ENCODE data around the gene PIEZO2.
A peak's percentile ranks its signal among the peaks of the same experiment; 100 is the strongest.

Gene PIEZO2

DNA sequence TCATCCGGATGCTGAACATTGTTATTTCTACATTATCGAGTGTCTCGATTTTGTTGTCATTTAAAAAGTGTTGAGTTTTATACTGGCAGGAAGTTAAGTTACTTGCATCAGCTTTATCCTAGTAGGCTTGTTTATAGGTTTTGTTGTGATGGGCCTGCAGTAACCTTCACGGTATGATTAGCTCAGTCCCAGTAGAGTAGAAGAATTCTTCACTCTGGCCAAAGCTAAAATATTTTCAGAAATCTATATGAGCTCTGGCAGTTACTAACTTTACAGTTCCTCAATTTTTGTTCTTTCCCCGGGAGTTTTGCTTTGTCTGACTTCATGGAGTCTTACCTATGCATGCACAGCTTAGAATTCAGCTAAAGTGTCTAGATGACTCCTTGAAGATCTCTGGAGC, 328.7 kb downstream of the PIEZO2 start:
- H3K27ac ChIP-seq: no peak overlapping the region
- TF ChIP-seq Cebpa-rat (IDR thresholded peaks at IDR 0.05): no peak
- no peaks in the 10 kb centered on the region for H3K36me3 ChIP-seq
- H3K4me1 ChIP-seq: no peaks in the 10 kb centered on the region
- H3K9ac ChIP-seq: no peak overlapping the region
- no peak overlapping the region for H3K4me2 ChIP-seq
- H4K20me1 ChIP-seq: no peaks in the 10 kb centered on the region
- H3K27me3 ChIP-seq: peaks cover 0 to 5% (median 0%) of the 10 kb centered on the region in 11 experiments; a peak in 2 of 22 replicates
- peaks cover 0 to 18% (median 0%) of the 10 kb centered on the region in 11 experiments; a peak in 6 of 22 replicates for H3K9me3 ChIP-seq (replicated peaks in 1 of 11)
- no peak overlapping the region for H3K4me3 ChIP-seq

GRCh38 chr18:10814336-10814735, 335.0 kb downstream of the PIEZO2 start:
- H3K27ac ChIP-seq: no peak overlapping the region
- no peaks in the 10 kb centered on the region for H4K20me1 ChIP-seq
- no peak overlapping the region for H3K4me3 ChIP-seq
- peak overlapping the region in 3 of 11 experiments; percentile 26 to 45 (median 40); a peak in 3 of 22 replicates for H3K4me2 ChIP-seq
- peaks cover 0 to under 1% (median 0%) of the 10 kb centered on the region in 11 experiments; a peak in 1 of 22 replicates for H3K9me3 ChIP-seq (replicated peaks in 1 of 11)
- H3K36me3 ChIP-seq: no peaks in the 10 kb centered on the region
- no peak overlapping the region for H3K9ac ChIP-seq
- TF ChIP-seq Cebpa-rat (IDR thresholded peaks at IDR 0.05): no peak
- H3K4me1 ChIP-seq: peaks cover 0 to 6% (median 2%) of the 10 kb centered on the region in 10 experiments; a peak in 6 of 20 replicates
- H3K27me3 ChIP-seq: no peaks in the 10 kb centered on the region

DNA sequence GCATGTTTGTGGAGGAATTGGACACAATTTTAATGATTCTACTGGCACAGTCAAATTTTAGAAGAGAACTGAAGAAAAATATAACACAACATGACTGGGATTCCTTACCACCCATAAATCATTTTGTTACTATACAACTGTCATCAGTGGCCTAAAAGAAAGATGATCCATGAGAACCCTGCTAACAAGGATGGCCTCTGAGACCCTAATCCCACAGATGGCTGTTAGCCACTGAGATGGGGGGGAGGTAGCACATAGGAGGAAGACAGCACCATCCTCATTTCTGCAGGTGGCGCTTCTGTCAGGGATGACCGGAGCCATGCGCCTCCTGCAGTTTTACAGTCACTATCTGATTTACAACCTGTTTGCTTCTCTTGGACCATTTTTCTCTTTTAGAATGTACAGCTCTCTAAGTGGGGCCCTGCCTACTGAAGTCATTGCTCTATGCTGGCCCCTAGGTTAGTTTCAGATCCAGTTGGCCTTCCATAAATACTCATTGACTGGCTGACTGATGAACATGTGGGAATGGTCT, 343.7 kb downstream of the PIEZO2 start:
- Histone ChIP-seq H3K4me2 (no peak overlapping the region), H3K9me3 (replicated peaks in 1 of 11) (no peaks in the 10 kb centered on the region), H3K4me1 (no peaks in the 10 kb centered on the region), H3K27me3 (no peaks in the 10 kb centered on the region), H3K9ac (no peak overlapping the region), H4K20me1 (no peaks in the 10 kb centered on the region), H3K4me3 (no peak overlapping the region), H3K36me3 (no peaks in the 10 kb centered on the region), H3K27ac (no peak overlapping the region)
- TF ChIP-seq Cebpa-rat (IDR thresholded peaks at IDR 0.05): no peak

DNA sequence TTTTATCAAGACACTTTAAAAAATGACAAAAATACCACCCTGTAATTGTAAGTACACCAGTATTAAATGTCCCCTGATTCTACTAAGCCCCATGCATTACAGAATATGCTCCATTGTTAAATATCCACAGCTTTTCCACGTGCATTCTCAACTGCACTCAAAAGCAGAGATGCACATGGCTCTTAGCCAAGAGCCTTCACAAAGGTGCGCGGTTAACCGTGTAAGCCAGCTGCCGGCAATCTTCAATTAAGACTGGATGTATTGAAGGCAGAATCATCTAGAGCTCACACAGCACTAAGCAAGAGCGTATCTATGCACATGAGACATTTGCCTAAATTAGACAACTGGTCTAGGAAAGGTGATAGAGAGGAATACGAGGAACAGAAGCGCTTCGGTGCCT, 345.2 kb downstream of the PIEZO2 start:
- H3K36me3 ChIP-seq: no peaks in the 10 kb centered on the region
- H3K4me2 ChIP-seq: no peak overlapping the region
- no peak overlapping the region for H3K27ac ChIP-seq
- H4K20me1 ChIP-seq: no peaks in the 10 kb centered on the region
- no peaks in the 10 kb centered on the region for H3K4me1 ChIP-seq
- no peaks in the 10 kb centered on the region for H3K9me3 ChIP-seq (replicated peaks in 1 of 11)
- H3K4me3 ChIP-seq: no peak overlapping the region
- H3K9ac ChIP-seq: no peak overlapping the region
- no peak for TF ChIP-seq Cebpa-rat (IDR thresholded peaks at IDR 0.05)
- H3K27me3 ChIP-seq: no peaks in the 10 kb centered on the region

GRCh38 chr18:10798727-10799550, 350.4 kb downstream of the PIEZO2 start:
- no peak overlapping the region for H3K4me2 ChIP-seq
- H3K4me3 ChIP-seq: no peak overlapping the region
- TF ChIP-seq Cebpa-rat (IDR thresholded peaks at IDR 0.05): no peak

GRCh38 chr18:10797896-10798295, 351.5 kb downstream of the PIEZO2 start:
- H3K36me3 ChIP-seq: no peaks in the 10 kb centered on the region
- no peak overlapping the region for H3K9ac ChIP-seq
- H4K20me1 ChIP-seq: no peaks in the 10 kb centered on the region
- H3K4me2 ChIP-seq: no peak overlapping the region
- H3K9me3 ChIP-seq (replicated peaks in 1 of 11): no peaks in the 10 kb centered on the region
- TF ChIP-seq Cebpa-rat (IDR thresholded peaks at IDR 0.05): no peak
- H3K27ac ChIP-seq: no peak overlapping the region
- H3K27me3 ChIP-seq: no peaks in the 10 kb centered on the region
- no peak overlapping the region for H3K4me3 ChIP-seq
- no peaks in the 10 kb centered on the region for H3K4me1 ChIP-seq

More at GRCh38 chr18:10798727-10799550, 350.4 kb downstream of the PIEZO2 start:
- Histone ChIP-seq H3K27me3 (no peaks in the 10 kb centered on the region), H4K20me1 (no peaks in the 10 kb centered on the region), H3K27ac (no peak overlapping the region), H3K9me3 (replicated peaks in 1 of 11) (no peaks in the 10 kb centered on the region), H3K9ac (no peak overlapping the region), H3K4me1 (no peaks in the 10 kb centered on the region), H3K36me3 (no peaks in the 10 kb centered on the region)

DNA sequence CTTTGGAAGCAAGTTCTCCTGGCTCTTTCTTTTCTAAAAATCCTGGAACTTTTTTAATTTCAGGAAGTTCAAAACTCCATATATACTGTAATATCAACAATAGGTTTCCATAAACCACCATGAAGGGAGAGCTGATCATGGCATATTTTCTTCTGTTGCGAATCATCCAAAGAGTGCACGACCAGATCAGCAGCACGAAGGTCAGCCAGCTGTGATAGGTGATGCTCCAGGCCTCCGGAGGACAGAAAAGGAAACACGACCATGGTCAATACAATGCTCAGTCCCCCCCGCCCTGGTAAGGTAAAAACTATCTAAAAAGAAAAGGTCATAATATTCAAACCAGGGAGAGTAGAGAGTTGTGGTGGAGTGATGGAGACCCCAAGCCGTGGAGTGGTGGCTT, 354.6 kb downstream of the PIEZO2 start:
- Histone ChIP-seq H3K4me2 (no peak overlapping the region), H4K20me1 (no peaks in the 10 kb centered on the region), H3K27ac (no peak overlapping the region), H3K27me3 (no peaks in the 10 kb centered on the region), H3K4me3 (no peak overlapping the region), H3K9ac (no peak overlapping the region), H3K4me1 (peaks cover 0 to 12% (median 0%) of the 10 kb centered on the region in 10 experiments; a peak in 3 of 20 replicates), H3K36me3 (no peaks in the 10 kb centered on the region), H3K9me3 (replicated peaks in 1 of 11) (no peaks in the 10 kb centered on the region)
- no peak for TF ChIP-seq Cebpa-rat (IDR thresholded peaks at IDR 0.05)

DNA sequence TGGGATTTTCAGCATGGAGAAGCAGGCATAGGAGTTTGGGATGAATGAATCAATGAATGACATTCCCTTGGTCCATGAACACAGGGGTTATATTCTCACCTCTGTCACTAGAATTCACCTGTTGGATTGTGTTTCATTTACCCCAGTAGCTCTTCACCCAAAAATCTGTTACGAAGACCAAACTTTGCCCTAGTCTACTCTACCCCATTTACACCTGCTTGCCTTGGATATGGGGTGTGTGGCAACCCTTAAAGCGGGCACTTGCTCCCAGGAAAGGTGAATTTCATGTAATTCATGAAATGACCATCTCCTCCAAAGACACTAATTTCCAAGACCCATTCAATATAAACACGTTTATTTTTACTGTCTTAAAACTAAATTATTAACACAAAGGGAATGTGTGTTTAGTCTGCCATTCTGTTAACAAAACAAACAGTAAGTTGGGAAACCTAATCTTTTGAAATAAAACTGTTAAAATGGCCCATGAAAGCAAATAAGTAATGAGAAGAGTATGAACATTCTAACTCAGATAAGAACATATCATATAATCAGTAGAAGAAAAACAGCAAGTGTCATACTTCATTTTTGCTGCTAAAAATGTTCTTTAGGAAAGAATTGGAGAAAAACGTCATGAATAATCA, 355.5 kb downstream of the PIEZO2 start:
- Histone ChIP-seq H3K27ac (no peak overlapping the region), H3K4me3 (no peak overlapping the region), H3K36me3 (no peaks in the 10 kb centered on the region), H3K4me1 (peaks cover 0 to 12% (median 0%) of the 10 kb centered on the region in 10 experiments; a peak in 3 of 20 replicates), H3K4me2 (no peak overlapping the region), H3K9ac (no peak overlapping the region), H4K20me1 (no peaks in the 10 kb centered on the region), H3K27me3 (no peaks in the 10 kb centered on the region), H3K9me3 (replicated peaks in 1 of 11) (no peaks in the 10 kb centered on the region)
- TF ChIP-seq Cebpa-rat (IDR thresholded peaks at IDR 0.05): no peak

- no peak overlapping the region for H3K27ac ChIP-seq
- H3K27me3 ChIP-seq: no peaks in the 10 kb centered on the region
- H4K20me1 ChIP-seq: no peaks in the 10 kb centered on the region
- no peaks in the 10 kb centered on the region for H3K36me3 ChIP-seq
- H3K9me3 ChIP-seq (replicated peaks in 1 of 11): no peaks in the 10 kb centered on the region
- H3K4me2 ChIP-seq: no peak overlapping the region
- peak in 1 of 11 experiments; percentile 47; a peak in 2 of 22 replicates for TF ChIP-seq Cebpa-rat (IDR thresholded peaks at IDR 0.05)
- peaks cover 0 to 13% (median 6%) of the 10 kb centered on the region in 10 experiments; a peak in 11 of 20 replicates for H3K4me1 ChIP-seq
- H3K9ac ChIP-seq: no peak overlapping the region
- H3K4me3 ChIP-seq: no peak overlapping the region
Observed at GRCh38 chr18:10792181-10792580, 357.2 kb downstream of the PIEZO2 start.
